NCI-H1930 (cell line): Measurements from ENCODE around the gene KDF1.

ENCODE experiments used
- DNase-seq, 2 experiments: peaks; one replicate each; lab custom pipeline; 2025; lab: John Stamatoyannopoulos, UW

The KDF1 gene, protein sequence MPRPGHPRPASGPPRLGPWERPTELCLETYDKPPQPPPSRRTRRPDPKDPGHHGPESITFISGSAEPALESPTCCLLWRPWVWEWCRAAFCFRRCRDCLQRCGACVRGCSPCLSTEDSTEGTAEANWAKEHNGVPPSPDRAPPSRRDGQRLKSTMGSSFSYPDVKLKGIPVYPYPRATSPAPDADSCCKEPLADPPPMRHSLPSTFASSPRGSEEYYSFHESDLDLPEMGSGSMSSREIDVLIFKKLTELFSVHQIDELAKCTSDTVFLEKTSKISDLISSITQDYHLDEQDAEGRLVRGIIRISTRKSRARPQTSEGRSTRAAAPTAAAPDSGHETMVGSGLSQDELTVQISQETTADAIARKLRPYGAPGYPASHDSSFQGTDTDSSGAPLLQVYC

DNA sequence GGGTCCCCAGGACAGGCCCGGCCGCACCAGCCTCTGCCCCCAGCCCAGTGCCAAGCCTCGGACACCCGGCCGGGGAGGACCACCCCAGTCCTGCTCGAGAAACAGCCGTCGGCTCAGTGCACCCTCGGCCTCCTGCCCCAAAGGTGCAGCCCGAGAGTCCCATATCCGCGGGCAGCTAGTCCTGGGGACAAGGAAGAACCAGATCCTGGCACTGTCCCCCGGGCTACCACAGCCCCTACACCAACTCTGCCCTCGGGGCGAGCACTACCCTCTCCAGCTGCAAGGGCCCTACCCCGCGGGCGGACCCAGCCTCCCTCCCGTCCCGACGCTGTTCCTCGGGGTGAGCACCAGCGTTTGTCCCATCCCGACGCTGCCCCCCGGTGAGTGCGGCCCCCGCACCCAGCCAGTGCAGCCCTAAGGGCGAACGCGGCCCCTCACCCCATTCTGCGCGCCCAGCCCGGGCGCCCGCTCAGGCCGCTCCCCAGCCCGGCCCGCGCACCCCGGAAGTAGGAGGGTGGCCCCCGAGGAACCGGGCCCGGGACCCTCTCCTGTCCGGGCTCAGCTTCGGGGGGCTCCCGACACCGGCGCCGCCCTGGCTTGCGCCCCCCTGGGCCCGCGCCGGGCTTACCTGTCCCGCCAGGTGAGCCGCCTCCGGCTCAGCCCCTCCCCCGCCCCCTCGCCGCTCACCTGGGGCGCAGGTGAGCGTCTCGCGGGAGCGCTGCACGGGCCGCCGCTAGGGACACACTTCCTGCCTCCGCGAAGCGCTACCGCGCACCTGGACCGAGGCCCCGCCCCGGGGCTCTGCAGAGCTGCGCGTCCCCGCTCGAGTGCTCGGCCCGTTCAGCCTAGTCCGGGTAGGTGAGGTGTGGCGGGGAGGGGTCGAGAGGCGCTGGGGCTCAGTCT lies at the start of gene KDF1:
Gene KDF1, minus strand, starts transcription at position 747 of the 903 bp plus-strand sequence. CDS start 8,088 bp downstream, outside the sequence.
- DNase-seq = peak; percentile 65 to 69

DNA sequence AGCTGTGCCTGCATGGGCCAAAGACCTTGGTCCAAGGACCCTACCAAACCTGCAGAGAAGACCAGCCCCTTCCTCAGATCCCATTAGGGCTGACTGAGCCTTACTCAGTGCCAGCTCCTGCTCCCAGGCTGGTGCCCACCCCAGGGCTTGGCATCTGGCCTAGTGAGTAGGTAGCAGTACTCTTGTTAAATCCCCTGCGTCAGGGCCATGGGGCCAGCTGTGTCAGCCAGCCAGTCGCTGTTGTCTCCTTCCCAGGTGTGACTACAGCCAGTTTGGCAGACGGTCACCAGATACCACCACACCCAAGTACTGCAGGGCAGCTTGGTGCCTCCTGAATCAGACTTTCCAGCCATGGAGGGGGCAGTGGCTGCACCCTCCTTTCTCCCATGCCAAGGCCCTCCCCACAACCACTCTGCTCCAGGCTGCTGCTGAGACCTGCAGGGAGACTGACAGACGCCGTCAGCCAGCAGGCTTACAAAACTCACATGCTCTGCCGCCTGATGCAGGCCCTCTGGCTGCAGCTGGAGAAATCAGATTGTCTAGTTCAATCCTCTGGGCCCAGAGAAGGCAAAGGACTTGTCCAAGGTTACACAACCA lies 49.4 kb upstream of the KDF1 start:
- no peak for DNase-seq

DNA sequence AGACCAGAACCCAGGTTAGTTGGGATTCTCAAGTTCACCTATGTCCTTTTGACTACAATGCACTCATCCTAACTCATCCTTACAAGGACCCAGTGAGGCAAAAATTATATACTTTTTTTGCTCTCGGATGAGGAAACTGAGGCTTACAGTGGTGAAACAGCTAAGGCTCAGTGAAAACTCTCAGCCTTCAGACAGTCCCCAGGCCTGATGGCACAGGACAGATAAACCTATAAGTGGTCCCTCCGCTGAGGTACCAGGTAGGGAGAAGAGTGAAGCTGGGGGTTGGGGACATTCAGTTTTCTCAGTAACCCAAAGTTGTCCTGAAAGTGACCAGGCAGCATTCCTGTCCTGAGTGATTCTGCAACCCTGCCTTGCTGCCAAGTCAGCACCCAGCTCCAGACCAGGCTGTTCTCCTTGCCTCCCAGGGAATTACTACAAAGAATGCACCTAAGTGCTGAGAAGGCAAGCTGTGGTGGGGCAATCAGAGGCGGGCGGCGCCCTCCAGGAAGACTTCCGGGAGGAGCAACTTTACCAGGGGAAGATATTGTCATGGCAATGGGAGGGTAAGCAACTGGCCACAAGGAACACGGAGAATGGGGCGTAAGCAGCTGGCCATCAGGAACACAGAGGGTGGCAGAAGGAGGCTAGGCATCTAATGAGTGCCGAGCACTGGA lies 47.8 kb upstream of the KDF1 start:
- DNase-seq = no peak

DNA sequence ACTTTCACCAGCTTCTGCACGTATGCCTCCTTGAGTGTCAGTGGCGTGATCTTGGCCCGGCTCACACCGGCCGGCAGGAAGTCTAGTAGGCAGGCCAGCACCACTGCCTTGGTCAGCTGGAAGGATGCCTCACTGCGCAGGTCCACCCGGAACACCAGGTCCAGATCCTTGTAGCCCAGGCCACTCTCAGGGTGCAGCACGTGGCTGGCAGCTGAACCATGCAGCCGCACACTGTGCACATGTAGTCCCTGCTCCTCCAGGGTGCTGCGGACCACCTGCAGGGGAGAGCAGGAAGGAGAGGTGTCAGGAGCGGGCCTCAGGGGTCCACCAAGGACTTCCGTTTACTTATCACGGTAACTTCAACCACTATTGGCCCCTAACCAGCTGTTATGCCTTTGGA lies 46.4 kb upstream of the KDF1 start:
- DNase-seq = no peak

GRCh38 chr1:27005648-27006496 lies 45.6 kb upstream of the KDF1 start:
- DNase-seq = no peak

GRCh38 chr1:27005166-27005530 lies 44.9 kb upstream of the KDF1 start:
- DNase-seq = no peak

- DNase-seq = no peak
These were observed 44.4 kb upstream of the KDF1 start for GRCh38 chr1:27004471-27005165.

DNA sequence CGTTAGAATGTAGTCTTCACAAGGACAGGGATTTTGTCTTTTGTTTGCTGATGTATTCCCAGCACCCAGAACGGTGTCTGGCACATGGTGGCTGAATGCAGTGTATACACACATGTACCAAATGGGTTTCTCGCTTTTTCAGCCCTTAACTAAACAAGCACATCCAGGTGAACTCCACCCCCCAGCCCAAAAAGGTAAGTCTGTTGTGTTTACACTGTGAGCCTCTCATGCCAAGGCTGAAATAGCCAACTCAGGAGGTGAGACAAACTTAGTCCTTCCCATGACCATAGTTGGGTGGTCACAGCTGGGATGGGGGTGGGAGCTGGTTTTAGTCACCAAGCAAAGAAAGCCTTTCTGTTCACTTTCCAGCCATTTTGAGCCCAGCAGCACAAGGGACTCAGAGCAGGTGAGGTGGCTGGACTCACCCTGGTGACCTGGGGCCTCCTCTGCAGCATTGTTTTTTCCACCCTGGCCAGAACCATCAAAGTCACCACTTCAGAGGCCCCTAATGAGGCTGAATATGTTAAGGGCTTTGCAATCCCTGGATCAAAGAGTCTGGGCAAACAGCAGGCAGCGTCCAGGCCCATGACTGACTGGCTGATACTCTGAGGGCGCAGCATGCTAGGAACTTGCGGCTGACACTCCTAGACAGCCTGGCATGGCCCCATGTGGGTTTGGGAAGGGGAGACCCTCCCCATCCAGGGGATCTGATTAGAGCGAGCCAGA lies 43.6 kb upstream of the KDF1 start:
- DNase-seq = no peak

- DNase-seq = no peak
These were observed 41.5 kb upstream of the KDF1 start for GRCh38 chr1:27001570-27002360.

- no peak for DNase-seq
These were observed 40.7 kb upstream of the KDF1 start for GRCh38 chr1:27000817-27001460.

DNA sequence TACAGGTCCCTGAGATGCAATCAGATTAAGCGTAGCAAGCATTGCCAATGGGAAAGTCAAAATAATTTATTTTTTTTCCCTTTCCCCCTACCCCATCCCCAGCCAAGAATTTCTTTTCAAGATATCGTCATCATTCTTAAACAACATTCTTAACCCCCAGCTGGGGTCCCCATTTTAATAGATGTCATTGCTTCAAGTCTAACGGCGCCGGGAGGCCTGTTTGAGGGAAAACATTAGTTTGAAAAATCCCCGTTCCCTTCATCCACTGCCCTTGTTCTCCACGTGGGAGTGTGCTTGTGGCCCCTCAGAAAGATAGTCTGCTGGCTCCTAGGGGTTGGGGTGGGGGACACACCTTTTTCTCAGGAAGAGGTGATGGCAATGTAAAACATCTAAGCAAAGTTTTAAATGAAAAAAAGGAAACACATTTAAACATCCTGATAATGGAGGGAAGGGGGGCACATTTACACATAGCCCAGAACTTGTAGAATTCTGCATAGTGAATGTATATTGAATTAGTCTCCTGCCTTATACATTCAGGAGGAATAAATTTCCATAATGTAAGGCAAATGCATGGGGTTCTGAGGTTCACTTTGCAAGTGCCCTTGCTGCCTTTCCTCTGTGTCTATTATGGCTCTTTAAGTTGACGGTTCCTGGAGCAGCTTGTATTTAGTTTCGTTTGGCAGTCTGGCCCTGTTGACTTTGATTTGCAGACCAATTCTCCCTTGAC lies 40.0 kb upstream of the KDF1 start:
- DNase-seq = no peak

DNA sequence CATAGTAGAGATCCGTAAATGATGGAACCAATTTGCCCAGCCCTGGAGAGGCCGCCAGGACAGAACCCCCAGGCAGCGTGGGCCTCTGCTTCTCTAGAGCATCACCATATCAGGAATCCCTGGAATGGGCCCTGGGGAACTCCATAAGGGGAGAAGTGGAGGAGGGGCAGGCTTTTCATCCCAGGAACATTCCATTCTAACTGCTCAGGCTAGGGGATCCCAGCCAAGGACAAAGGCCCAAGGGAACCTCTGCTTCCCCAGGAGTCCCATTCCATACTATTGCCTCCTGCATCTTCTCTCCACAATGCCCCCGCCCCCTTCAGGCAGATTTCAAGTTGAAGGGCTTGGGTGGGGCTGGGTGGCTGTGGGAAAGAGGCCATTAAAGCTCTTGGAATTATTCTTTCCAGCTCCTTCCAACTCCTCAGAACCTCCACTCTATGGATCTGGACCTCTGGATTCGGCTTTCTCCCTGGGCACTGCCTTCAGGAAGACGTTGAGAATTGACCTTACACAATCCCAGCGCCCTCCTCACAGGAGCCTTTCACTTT lies 39.2 kb upstream of the KDF1 start:
- no peak for DNase-seq

GRCh38 chr1:26998429-26999300 lies 38.4 kb upstream of the KDF1 start:
- DNase-seq = no peak

- no peak for DNase-seq
These were observed 36.4 kb upstream of the KDF1 start for GRCh38 chr1:26996665-26997064.

- no peak for DNase-seq
These were observed 35.8 kb upstream of the KDF1 start for GRCh38 chr1:26996024-26996423.

- DNase-seq = no peak
These were observed 34.7 kb upstream of the KDF1 start for GRCh38 chr1:26994787-26995517.
